Fibroblast of peridontal ligament (primary cell): ENCODE results near the gene CNP.
"Not testable (repeated sequence)": the region's sequence is repeated elsewhere in the genome, so short reads cannot be mapped to it uniquely, and the experiment has no call there.

Experiments used
- DNase-seq: peaks from one replicate; pipeline ENCODE4 v3.0.0-alpha.2; 2010; ENCODE audit errors: extremely low read depth

CNP gene

DNA sequence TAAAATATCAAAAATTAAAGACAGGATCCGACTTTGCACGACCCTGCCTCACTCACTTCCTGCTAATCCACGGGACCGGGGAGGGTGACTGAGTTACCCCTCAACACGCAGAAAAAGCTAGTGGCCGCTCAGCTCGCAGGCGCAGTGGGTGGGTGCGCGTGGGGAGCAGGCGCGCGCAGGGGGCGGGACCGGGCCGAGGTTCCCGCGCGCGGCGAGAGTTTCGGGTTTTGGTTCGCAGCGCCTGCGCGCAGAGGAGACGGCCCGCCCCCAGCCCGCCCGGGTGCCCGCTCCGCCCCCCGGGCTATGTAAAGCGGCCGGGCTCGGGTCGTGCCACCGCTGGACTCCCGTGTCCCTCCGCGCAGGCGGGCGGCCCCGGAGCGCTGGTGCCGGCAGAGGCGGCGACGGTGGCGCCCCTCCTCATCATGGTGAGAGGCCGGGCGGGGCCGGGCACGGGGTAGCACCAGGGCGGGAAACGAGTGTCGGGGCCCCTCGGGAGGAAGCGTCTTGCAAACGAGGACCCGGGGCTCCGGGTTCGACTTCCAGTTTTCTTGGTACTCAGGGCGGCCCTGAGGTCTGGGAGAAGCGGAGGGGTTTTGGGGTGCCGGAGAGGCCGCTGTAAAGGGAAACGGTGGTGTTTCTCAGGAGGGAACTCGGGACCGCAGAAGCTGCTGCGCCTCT is at the start of gene CNP:
Gene CNP, plus strand, starts transcription at position 333 of the 678 bp plus-strand sequence. Its CDS starts 90 bp downstream, at position 423.
- peak; percentile 83 for DNase-seq

DNA sequence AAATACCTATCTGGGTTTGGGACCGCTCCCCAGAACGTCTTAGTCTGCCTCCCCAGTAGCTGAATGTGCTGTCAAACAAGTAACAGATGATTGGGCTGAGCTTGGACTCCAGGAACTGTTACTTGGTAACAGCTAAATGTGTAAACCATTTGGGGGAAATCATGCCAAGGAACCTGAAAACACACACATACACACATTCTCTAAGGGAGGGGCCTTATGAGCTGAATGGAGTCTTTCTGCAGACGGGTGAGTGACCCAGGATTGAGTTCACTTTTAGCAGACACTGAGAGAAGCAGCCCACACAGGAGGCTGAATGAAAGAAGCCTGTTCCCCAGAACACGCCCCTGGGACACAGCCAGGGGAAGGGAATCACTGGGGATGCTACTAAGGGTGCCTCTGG is 49.4 kb upstream of the CNP start:
- DNase-seq = peak; percentile 82

DNA sequence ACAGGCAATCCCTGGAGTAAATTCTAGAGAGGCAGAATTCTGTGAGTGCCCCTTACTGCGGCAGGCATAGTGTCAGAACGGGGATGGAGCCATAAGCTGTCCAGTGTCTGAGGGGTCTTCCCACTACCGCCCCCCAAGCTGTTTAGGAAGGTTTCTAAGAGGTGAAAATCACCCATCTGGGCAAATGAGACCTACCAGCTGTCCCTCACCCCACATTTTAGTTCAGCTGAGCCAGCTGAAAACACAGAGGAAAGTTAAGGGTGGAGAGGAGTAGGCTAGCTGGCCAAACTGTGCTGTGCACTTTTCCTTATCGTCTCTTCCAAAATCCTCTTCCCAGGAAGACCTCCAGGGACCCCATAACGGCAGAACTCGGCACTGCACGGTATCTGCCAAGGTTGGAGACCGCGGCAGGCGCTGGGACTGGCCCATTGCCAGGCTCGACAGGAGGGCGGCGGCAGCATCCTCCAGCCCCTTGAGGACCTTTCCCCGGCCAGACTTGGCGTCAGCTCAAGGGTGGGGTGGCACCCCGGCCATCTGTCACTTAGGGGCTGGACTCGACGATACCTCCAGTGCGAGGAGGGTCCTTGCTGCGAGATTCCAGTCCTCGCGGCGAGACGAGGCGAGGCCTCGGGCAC is 48.8 kb upstream of the CNP start:
- no peak for DNase-seq

DNA sequence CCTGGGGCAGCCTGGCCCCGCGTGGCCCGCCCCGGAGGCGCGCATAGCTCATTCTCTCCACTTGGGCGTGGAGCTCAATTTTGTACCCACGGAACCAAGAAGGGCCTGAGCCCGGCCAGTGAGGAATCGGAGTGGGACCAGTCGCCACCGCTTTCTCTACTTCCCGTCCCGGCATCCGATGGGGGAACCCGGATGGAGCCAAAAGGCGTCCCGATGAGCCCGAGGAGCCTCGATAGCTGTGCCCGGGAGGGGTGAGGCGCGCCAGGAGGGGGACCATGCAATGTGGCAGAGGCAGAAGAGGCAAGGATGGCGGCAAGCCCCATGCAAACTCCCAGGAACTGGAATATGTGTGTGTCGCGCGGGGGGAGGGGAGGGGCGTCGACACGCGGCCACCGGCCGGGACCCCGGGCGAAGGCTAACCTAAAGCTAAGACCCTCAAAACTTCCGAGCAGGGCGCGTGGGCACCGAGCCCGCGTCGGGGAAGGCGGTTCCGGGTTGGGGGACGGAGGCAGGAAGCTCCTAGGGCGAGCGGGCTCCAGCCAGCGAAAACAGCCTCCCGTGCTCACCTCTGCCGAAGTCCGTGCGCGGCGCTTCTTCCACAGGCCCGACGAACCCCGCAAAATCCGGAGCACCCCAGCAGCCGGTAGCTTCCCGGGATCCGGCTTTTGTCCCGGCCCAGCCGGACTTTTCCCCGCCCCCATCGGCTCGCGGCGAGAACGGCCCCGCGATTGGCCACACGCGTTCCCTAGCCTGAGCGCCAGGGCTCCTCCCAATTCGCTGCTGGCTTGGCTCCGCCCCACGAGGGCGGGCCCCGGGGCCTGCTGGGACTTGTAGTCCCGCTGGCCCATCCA is 48.1 kb upstream of the CNP start, which contains the start of gene ACLY:
Gene ACLY, minus strand, starts transcription at position 638 of the 851 bp plus-strand sequence. CDS start 5,078 bp downstream, outside the sequence.
- peak; percentile 93 for DNase-seq

DNA sequence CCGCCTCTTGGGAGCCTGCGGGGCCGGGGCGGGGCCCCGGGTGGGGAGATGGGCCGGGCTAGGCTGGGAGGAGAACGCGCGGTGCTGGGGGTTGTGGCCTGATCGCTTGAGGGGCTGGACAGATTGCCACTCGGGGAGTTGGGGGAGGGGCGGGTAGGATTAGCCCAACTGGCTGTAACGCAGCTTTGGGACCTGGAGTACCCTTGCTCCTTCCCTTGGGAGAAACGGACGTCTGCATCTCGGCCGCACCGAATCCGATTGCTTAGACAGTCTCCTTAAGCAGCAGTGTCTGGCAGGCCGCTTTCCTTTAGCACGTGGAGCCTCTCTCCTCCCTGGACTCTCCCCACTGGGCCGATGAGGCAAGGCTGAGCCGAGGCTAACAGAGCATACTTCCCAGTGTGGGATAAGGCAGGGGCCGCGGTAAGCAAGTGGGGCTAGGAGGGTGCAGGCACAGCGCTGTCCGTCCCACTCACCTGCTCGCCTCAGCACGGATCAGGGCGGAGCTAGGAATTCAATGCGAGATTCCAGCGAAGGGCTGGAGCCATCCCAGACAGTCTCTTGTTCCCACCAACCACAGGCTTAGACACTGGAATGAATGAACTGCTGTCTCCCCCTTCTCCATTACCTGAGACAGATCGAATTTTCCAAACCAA is 47.3 kb upstream of the CNP start:
- DNase-seq = no peak

DNA sequence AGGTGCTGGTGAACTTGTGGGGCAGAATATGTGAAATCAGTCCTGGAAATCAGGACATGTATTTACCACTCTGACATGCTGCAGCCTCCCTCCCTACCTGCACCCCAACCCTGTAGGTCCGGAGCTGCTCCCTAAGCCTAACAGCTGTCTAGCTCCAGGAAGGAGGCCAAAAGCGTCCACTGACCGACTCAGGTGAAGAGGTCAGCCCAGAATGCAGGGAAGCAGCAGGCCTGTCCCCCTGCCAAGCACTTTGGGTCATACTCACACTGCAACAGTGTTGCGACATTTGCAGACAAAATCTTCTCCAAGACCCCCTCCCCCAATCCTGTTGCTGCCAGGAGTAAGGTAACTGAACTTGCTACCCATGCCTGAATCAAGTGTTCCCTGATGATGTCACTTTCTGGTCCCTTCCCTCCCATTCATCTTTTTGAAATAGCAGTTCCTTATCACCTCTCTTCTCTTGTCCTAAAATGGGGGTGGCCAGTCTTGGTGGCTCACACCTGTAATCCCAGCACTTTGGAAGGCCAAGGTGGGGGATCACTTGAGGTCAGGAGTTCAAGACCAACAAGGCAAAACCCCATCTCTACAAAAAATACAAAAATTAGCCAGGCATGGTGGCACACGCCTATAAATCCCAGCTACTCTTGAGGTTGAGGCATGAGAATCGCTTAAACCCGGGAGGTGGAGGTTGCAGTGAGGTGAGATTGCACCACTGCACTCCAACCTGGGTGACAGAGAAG is 46.6 kb upstream of the CNP start:
- no peak for DNase-seq

DNA sequence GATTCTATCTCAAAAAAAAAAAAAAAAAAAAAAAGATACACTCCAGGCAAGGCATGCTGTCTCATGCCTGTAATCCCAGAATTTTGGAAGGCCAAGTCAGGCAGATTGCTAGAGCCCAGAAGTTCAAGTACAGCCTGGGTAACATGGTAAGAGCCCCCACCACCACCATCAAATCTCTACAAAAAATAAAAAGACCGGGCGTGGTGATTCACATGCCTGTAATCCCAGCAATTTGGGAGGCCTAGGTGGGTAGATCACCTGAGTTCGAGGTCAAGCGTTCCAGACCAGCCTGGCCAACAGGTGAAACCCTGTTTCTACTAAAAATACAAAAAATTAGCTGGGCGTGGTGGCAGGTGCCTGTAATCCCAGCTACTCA is 46.0 kb upstream of the CNP start:
- DNase-seq = no peak

DNA sequence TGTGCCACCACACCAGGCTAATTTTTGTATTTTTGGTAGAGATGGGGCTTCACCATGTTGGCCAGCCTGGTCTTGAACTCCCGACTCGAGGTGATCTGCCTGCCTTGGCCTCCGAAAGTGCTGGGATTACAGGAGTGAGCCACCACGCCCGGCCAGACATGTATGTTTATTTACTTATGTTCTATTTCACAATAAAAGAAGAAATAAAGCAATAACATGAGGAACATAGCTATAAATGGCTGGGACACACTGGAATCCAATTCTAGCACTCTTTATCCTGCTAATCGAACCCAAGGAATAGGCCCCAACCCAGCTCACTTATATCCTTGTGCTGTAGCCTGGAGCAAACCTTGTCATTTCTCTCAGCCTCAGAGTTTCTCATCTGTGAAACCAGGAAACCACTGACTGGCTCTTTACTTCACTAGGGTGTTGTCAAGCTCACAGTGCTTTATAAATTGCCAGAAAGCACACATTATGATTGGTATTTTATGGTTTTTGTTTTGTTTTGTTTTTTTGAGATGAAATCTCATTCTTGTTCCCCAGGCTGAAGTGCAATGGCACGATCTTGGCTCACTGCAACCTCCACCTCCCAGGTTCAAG is 40.5 kb upstream of the CNP start:
- no peak for DNase-seq

DNA sequence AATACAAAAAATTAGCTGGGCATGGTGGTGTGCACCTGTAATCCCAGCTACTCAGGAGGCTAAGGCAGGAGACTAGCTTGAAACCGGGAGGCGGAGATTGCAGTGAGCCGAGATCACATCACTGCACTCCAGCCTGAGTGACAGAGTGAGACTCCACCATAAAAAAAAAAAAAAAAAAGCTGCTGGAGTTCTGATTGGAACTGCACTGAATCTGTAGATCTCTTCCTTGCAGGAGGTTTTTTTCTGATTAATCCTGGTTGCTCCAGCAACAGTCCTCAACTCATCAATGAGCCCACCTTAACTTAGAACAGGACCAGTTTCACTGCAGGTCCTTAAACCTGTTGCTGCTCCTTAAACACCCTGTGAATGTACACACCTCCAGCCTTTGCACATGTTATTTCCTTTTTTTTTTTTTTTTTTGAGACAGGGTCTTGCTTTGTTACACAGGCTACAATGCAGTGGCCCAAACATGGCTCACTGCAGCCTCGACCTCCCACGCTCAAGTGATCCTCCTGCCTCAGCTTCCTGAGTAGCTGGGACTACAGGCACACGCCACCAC is 37.8 kb upstream of the CNP start:
- DNase-seq = no peak

DNA sequence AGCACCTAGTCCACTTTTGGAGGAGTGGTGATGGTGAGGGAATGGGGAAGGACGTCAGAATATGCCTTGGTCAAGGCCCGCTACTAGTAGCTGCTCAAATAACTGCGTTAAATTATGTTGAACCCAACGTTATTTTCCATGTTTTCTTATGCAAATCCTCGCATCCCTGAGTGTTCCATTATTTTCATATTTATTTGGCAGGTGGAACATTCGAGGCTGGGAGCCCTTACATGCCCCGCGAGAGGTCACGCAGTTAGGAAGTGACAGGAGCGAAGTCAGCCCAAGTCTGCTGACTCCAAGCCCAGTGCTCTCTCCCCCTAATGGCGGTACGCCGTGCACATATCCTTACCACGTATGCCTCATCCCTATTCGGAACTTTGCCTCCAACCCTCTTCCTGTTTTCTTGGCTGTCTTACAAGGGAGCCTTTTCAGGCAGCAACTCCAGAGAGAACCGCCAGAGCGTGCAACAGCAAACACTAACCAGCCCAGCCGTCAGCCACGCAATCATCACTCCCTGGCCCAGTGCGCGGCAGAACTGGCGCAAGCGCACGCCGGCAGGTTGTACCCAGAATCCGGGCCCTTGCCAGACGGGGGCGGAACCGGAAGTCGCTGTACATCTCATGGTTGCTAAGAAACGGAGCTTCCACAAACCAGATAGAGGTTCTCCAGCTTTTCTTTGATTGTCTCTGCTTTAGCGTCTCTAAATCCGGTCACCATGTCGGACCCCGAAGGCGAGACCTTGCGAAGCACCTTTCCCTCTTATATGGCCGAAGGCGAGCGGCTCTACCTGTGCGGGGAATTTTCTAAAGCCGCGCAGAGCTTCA is 36.4 kb upstream of the CNP start, which contains the start of gene ODAD4:
Gene ODAD4, plus strand, starts transcription at position 609 of the 824 bp plus-strand sequence. Its CDS starts 107 bp downstream, at position 716.
- peak; percentile 97 for DNase-seq

DNA sequence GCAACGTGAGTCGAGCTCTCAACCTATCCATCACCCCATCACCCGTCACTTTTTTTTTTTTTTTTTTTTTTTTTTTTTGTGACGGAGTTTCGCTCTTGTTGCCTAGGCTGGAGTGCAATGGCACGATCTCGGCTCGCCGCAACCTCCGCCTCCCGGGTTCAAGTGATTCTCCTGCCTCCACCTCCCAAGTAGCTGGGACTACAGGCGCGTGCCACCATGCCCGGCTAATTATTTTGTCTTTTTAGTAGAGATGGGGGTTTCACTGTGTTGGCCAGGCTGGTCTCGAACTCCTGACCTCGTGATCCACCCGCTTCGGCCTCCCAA is 35.8 kb upstream of the CNP start:
- DNase-seq = not testable (repeated sequence)

DNA sequence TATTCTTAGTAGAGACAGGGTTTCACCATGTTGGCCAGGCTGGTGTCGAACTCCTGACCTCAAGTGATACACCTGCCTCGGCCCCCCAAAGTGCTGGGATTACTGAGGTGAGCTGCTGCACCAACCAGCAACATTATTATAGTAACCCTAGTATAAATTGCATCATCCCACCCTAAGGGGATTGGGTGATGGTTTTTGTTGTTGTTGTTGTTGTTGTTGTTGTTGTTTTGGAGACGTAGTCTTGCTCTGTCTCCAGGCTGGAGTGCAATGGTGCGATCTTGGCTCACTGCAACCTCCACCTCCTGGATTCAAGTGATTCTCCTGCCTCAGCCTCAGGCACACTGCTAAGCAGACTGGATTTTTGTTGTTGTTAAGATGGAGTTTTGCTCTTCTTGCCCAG is 34.9 kb upstream of the CNP start:
- not testable (repeated sequence) for DNase-seq

DNA sequence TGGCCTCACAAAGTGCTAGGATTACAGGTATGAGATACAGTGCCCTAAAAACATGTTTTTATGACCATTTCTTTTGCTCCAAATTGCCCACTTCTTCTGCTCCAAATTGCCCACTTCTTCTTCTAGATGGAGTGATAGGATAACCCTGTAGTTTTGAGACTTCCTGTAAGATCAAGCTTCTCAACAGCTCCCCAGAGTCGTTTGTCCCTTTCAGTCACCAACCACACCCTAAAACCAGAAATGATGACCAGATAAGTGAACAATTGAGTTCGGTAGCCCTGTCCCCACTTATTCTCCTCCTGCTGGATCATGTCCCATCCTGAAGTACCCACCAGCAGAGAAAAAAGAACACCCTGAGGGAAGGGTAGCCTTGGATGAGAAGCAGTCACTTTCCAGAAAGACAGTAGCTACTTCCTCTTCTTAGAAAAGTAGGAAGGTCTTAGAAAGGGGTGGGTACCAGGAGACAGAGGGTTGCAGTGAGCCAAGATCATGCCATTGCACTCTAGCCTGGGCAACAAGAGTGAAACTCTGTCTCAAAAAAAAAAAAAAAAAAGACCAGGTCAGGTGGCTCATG is 33.7 kb upstream of the CNP start:
- no peak for DNase-seq

DNA sequence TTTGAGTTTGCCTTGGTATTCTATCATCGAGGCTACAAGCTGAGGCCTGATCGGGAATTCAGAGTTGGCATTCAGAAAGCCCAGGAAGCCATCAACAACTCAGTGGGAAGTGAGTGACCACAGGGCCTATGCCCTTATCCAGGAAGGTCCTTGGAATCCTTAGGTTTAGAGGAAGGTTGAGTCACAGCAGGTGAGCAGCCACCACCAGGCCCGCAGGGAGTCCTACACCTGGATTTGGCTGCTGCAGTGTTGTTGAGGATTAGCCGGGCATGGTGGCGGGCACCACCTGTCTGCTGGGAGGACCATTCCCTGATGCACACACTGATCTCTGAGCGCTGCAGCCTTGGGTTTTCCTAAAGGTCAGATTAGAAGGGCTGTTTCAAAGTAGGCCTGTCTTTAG is 31.0 kb upstream of the CNP start:
- no peak for DNase-seq

DNA sequence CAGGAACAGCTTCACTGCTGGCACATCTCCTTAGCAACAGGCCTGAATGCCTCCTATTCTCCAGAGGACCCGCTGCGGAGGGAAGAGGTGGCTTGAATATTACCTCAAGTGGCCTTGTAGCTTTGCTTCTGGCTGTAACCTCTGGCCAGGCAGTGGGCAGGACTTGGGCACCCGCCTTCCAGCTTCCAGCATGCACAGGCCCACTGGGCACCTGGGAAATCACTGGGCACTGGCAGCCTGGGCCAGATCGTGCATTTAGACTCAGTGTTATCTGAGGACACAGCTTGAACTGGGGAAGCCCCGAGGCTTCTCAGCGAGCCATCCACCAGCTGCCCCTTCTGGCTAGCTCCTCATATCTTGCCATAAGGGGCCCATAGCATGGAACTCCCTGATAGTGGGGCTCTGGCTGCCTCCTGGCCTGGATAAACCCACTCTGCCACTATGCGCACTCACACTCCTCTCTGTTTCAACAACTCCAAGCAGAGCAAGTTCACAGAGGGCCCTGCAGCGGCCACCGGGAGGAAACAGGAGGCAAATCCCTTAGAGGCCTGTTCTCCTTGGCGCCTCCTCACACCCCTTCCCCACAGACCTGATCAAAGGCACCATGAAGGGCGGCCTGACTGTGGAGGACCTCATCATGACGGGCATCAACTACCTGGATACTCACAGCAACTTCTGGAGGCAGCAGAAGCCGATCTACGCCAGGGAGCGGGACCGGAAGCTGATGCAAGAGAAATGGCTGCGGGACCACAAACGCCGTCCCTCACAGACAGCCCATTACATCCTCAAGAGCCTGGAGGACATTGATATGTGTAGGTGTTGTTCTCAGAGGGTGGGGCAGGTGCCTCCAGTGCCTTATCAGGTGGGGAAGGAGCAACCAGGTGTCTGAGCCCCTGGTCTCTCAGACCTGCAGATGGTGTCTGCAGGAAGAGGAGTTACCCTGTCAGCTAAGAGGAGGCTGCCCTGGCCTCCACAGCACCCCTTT is 28.3 kb upstream of the CNP start:
- no peak for DNase-seq

DNA sequence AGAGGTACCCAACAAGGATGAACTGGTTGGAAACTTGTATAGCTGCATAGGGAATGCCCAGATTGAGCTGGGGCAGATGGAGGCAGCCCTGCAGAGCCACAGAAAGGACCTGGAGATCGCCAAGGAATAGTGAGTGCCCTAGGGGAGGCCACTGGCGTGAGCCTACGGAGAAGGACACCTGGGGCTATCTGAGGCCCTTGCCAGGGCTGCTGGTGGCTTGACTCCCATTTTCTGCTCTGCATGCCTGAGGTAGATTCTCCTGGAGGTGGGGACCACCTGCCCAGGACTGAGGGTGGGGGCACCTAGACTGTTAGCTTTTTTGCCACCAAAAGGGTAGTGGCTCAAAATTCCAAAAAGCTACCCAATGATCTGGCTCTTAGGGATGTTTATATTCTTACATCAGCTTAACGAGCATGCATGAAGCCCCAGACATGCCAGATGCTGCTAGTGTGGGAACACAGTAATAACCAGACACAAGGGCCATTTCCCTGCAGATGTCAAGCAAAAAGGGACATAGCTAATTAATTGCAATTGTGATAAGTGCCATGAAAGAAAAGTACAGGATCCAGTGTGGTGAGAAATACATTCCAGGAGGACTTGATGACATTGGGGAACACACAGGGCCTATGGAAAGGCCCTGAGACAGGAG is 27.4 kb upstream of the CNP start:
- DNase-seq = no peak

DNA sequence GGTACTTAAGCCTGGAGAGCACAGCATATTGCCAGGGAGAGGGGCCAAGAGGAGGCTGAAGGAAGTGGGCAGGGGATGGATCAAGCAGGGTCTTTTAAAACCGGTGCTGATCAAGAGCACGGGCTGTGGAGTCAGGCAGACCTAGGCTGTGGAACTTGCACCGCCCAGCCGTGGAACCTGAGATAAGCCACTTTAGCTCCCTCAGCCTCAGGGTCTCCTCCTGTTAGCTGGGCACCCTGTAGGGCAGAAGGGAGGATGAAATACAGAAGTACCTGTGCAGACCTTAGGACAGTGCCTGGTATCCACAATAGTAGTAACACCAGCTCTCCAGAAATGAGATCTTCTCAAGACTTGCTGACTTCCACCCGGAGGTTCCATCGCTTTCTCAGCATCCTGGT is 26.9 kb upstream of the CNP start:
- DNase-seq = no peak

DNA sequence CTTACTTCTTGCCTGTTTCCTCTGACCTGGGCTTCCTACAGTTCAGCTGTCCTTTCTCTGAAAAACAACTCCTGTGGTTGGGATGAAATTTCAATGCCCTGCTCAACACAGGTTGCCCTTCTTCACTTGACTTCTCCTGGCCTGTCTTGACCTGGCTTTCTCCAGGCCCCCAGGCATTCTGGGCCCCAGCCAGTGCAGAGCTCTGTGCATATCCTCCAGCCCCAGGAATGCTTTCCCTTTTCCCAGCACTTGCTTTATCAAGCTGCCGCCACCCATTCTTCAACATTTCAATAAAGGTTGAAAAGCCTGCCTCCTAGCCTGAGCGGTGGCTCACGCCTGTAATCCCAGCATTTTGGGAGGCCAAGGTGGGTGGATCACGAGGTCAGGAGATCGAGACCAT is 25.4 kb upstream of the CNP start:
- no peak for DNase-seq
